H1 (cell line): ENCODE measurements around the gene TMIGD3. TPM values are rescaled to one million over a fixed set of nuclear protein-coding genes. Genes with fewer than 3 reads are reported as not detected.

Source experiments
- CTCF ChIA-PET: fragments of 300-600 bp; sonication (Branson Sonifier 250); formaldehyde crosslinking; loops from one replicate; lab custom pipeline; 2021; ENCODE audit not compliant: partially characterized antibody; lab: Charles Lee
- POLR2A ChIA-PET: fragments of 300-600 bp; sonication (Branson Sonifier 250); formaldehyde crosslinking; loops from one replicate; lab custom pipeline; 2021; ENCODE audit warnings: inconsistent platforms; ENCODE audit not compliant: partially characterized antibody; lab: Charles Lee
- DNase-seq, 2 experiments: peaks; one replicate each; pipeline versions ENCODE4 v3.0.0 to v3.0.0-alpha.2; 2010 to 2022; ENCODE audit warnings: low spot score in 2 of 2, low read depth in 1 of 2, mixed read lengths in 1 of 2
- FAIRE-seq: peaks from 2 replicates; lab custom pipeline; 2011; peaks lifted over from hg19 to GRCh38; lab: Jason Lieb, UNC
- H2AFZ ChIP-seq: 2 replicates; pipeline ENCODE4 v1.8.1; 2012; ENCODE audit warnings: low read length, inconsistent platforms
- H2AK5ac ChIP-seq: 2 replicates; pipeline ENCODE4 v1.6.1; 2013; ENCODE audit warnings: low read depth, low read length
- H2BK120ac ChIP-seq: replicated peaks from 2 replicates; pipeline ENCODE3; 2013; ENCODE audit warnings: low read depth, low read length, inconsistent platforms
- H2BK12ac ChIP-seq: 2 replicates; pipeline ENCODE4 v1.6.1; 2013; ENCODE audit warnings: low read depth, low read length
- H2BK15ac ChIP-seq: 2 replicates; pipeline ENCODE4 v1.6.1; 2013; ENCODE audit warnings: low read length
- H2BK20ac ChIP-seq: 2 replicates; pipeline ENCODE4 v1.6.1; 2013; ENCODE audit warnings: low read length
- H2BK5ac ChIP-seq: 2 replicates; pipeline ENCODE4 v1.6.1; 2013; ENCODE audit warnings: low read depth, low read length
- H3K14ac ChIP-seq: 2 replicates; pipeline ENCODE4 v1.6.1; 2013; ENCODE audit warnings: inconsistent platforms; ENCODE audit not compliant: insufficient read length
- H3K18ac ChIP-seq: 2 replicates; pipeline ENCODE4 v1.6.1; 2013; ENCODE audit warnings: low read length; ENCODE audit errors: extremely low read depth
- H3K23ac ChIP-seq: 2 replicates; pipeline ENCODE4 v1.6.1; 2013; ENCODE audit warnings: inconsistent platforms; ENCODE audit not compliant: insufficient read length
- H3K23me2 ChIP-seq: 2 replicates; pipeline ENCODE4 v1.6.1; 2013; ENCODE audit warnings: low read depth, low read length
- H3K27ac ChIP-seq: 2 replicates; pipeline ENCODE4 v1.6.1; 2011; ENCODE audit warnings: low read depth, low read length, inconsistent platforms
- H3K27me3 ChIP-seq, 4 experiments: replicated peaks in 1 of 4; 1 replicate in 1 of 4; 2 replicates in 3 of 4; pipeline versions ENCODE4 v1.6.1 to v1.8.1; 2011 to 2013; ENCODE audit warnings: low read length in 3 of 4, mild to moderate bottlenecking in 3 of 4, inconsistent platforms in 2 of 4, mixed read lengths in 2 of 4, moderate library complexity in 1 of 4; ENCODE audit not compliant: control insufficient read depth in 3 of 4, insufficient read depth in 3 of 4; ENCODE audit errors: extremely low read depth in 1 of 4
- H3K36me3 ChIP-seq, 4 experiments: 2 replicates each; pipeline versions ENCODE4 v1.6.1 to v1.8.1; 2011 to 2013; ENCODE audit warnings: mild to moderate bottlenecking in 4 of 4, low read length in 3 of 4, moderate library complexity in 2 of 4, control low read depth in 1 of 4, inconsistent platforms in 1 of 4; ENCODE audit not compliant: insufficient read depth in 4 of 4, control insufficient read depth in 2 of 4
- H3K4ac ChIP-seq: replicated peaks from 2 replicates; pipeline ENCODE3; 2013; ENCODE audit warnings: low read length, low read depth, mixed read lengths, inconsistent platforms; ENCODE audit not compliant: insufficient read length
- H3K4me1 ChIP-seq, 4 experiments: replicated peaks in 1 of 4; 1 replicate in 1 of 4; 2 replicates in 3 of 4; pipeline versions ENCODE4 v1.6.1 to v1.8.1; 2011 to 2013; ENCODE audit warnings: low read length in 3 of 4, inconsistent platforms in 2 of 4, mixed read lengths in 1 of 4; ENCODE audit not compliant: insufficient read depth in 4 of 4, control insufficient read depth in 3 of 4
- H3K4me2 ChIP-seq, 2 experiments: 2 replicates each; pipeline versions ENCODE4 v1.6.1 to v1.8.1; 2011 to 2013; ENCODE audit warnings: low read depth in 2 of 2, low read length in 2 of 2, control low read depth in 1 of 2, inconsistent platforms in 1 of 2, mild to moderate bottlenecking in 1 of 2; ENCODE audit not compliant: insufficient read depth in 1 of 2
- H3K4me3 ChIP-seq, 4 experiments: fragments of 200-600, 300-600 bp in 1 of 4; sonication (generic), shearing (Covaris generic), sonication (Bioruptor Twin) in 1 of 4; 2 replicates each; pipeline versions ENCODE4 v1.5.1 to v1.8.1; 2011 to 2016; ENCODE audit warnings: low read length in 4 of 4, low read depth in 3 of 4, control low read depth in 2 of 4, inconsistent platforms in 2 of 4, mild to moderate bottlenecking in 2 of 4, mixed read lengths in 1 of 4, moderate library complexity in 1 of 4; ENCODE audit not compliant: insufficient read depth in 2 of 4; ENCODE audit errors: extremely low read depth in 1 of 4
- H3K56ac ChIP-seq: replicated peaks from 2 replicates; pipeline ENCODE3; 2013; ENCODE audit warnings: low read depth, mild to moderate bottlenecking, mixed read lengths, low read length, inconsistent platforms; ENCODE audit not compliant: insufficient read length
- H3K79me1 ChIP-seq: 2 replicates; pipeline ENCODE4 v1.6.1; 2013; ENCODE audit warnings: low read depth, low read length, control low read depth
- H3K79me2 ChIP-seq, 2 experiments: 2 replicates each; pipeline versions ENCODE4 v1.6.1 to v1.8.1; 2012 to 2013; ENCODE audit warnings: low read length in 2 of 2, mild to moderate bottlenecking in 2 of 2, inconsistent platforms in 1 of 2; ENCODE audit not compliant: insufficient read depth in 2 of 2, control insufficient read depth in 1 of 2
- H3K9ac ChIP-seq, 4 experiments: replicated peaks in 1 of 4; 1 replicate in 1 of 4; 2 replicates in 3 of 4; pipeline versions ENCODE4 v1.6.1 to v1.8.1; 2011 to 2013; ENCODE audit warnings: low read depth in 3 of 4, low read length in 3 of 4, control low read depth in 2 of 4, mild to moderate bottlenecking in 2 of 4, moderate library complexity in 2 of 4, inconsistent platforms in 1 of 4; ENCODE audit errors: extremely low read depth in 1 of 4
- H3K9me3 ChIP-seq, 2 experiments: 2 replicates each; pipeline versions ENCODE4 v1.6.1 to v1.8.1; 2012 to 2013; ENCODE audit warnings: mild to moderate bottlenecking in 2 of 2, moderate library complexity in 2 of 2, control low read depth in 1 of 2, inconsistent platforms in 1 of 2, low read depth in 1 of 2, low read length in 1 of 2, mixed read lengths in 1 of 2; ENCODE audit not compliant: insufficient read depth in 2 of 2
- H4K20me1 ChIP-seq, 2 experiments: replicated peaks in 1 of 2; 2 replicates each; pipeline versions ENCODE3 to v1.8.1; 2011 to 2013; ENCODE audit warnings: inconsistent platforms in 2 of 2, low read length in 2 of 2, mild to moderate bottlenecking in 1 of 2; ENCODE audit not compliant: insufficient read depth in 2 of 2, control insufficient read depth in 1 of 2
- H4K5ac ChIP-seq: 2 replicates; pipeline ENCODE4 v1.6.1; 2013; ENCODE audit warnings: low read length, low read depth, mixed read lengths, inconsistent platforms; ENCODE audit not compliant: insufficient read length
- H4K8ac ChIP-seq: 2 replicates; pipeline ENCODE4 v1.8.0; 2013; ENCODE audit warnings: mild to moderate bottlenecking, moderate library complexity, low read length, inconsistent platforms; ENCODE audit not compliant: insufficient read depth; ENCODE audit errors: extremely low read depth
- H4K91ac ChIP-seq: replicated peaks from 2 replicates; pipeline ENCODE3; 2013; ENCODE audit warnings: low read length, mixed read lengths, inconsistent platforms; ENCODE audit not compliant: insufficient read length
- ASH2L ChIP-seq: fragments of 200-600, 300-600 bp; sonication (generic); IDR thresholded peaks from one replicate; pipeline ENCODE4 v1.7.1; 2017; ENCODE audit warnings: low read length
- GTF2F1 ChIP-seq: IDR thresholded peaks from 2 replicates; pipeline ENCODE4 v1.6.1; 2012; ENCODE audit warnings: low read depth, low read length, improper control_type of control experiment, borderline replicate concordance
- JUND ChIP-seq: IDR thresholded peaks from 2 replicates; pipeline ENCODE4 v1.6.1; 2011; ENCODE audit warnings: mild to moderate bottlenecking, improper control_type of control experiment, low read length
- KDM1A ChIP-seq: fragments of 200-600, 300-600 bp; sonication (generic); IDR thresholded peaks from 2 replicates; pipeline ENCODE4 v1.7.1; 2016; ENCODE audit warnings: mild to moderate bottlenecking, low read length, borderline replicate concordance
- MAFK ChIP-seq: IDR thresholded peaks from 2 replicates; pipeline ENCODE4 v1.6.1; 2012; ENCODE audit warnings: low read depth, mild to moderate bottlenecking, improper control_type of control experiment, low read length
- SP4 ChIP-seq: IDR thresholded peaks from 2 replicates; pipeline ENCODE4 v1.6.1; 2012; ENCODE audit warnings: low read length, inconsistent platforms
- TAF1 ChIP-seq: IDR thresholded peaks from 2 replicates; pipeline ENCODE4 v1.6.1; 2011; ENCODE audit warnings: mild to moderate bottlenecking, low read depth, low read length
- TBP ChIP-seq: IDR thresholded peaks from 2 replicates; pipeline ENCODE4 v1.6.1; 2011; ENCODE audit warnings: low read depth, low read length, improper control_type of control experiment
- TEAD4 ChIP-seq: IDR thresholded peaks from 2 replicates; pipeline ENCODE4 v1.6.1; 2012; ENCODE audit warnings: low read depth, low read length, inconsistent platforms, mixed read lengths
- WGBS, 2 experiments: shearing (Covaris generic) in 1 of 2; methylation state at CpG; one replicate each; pipeline versions ENCODE4 v1.1.6 to v1.1.7; 2013 to 2015; ENCODE audit warnings: low lambda C conversion rate in 2 of 2, mixed read lengths in 2 of 2, inconsistent platforms in 1 of 2, low coverage in 1 of 2, missing lambda C conversion rate in 1 of 2; ENCODE audit not compliant: insufficient replicate concordance in 2 of 2, insufficient coverage in 1 of 2, insufficient read length in 1 of 2; ENCODE audit errors: extremely low coverage in 1 of 2, missing lambda C conversion rate in 1 of 2; 5-methylcytosine and 5-hydroxymethylcytosine counted together
- polyA plus RNA-seq, 7 experiments: library from polyadenylated mRNA; depleted of rRNA in 3 of 7; stranded (reverse) in 5 of 7; unstranded in 2 of 7; fragments of >200 nt in 5 of 7; fragments of 200-250 nt in 2 of 7; gene quantifications; 1 replicate in 5 of 7; 2 replicates in 1 of 7; 4 replicates in 1 of 7; pipeline versions ENCODE4 v1.2.1 to v1.2.3, GENCODE V29; 2011 to 2013; ENCODE audit warnings: missing spikeins in 2 of 7, mixed read lengths in 2 of 7
- total RNA-seq: library from RNA; stranded (reverse); fragmentation: NEBNext Ultra II Directional; extraction: Animal tissue kit (Norgen Biotek cat#: 25700); gene quantifications from 2 replicates; pipeline ENCODE4 v1.2.1, GENCODE V29; 2021

The TMIGD3 gene
- total and polyA plus RNA-seq, 2 of the 8 experiments (the other 6 are each of a cell fraction or from before 2014, with no cell fraction given): not detected

DNA sequence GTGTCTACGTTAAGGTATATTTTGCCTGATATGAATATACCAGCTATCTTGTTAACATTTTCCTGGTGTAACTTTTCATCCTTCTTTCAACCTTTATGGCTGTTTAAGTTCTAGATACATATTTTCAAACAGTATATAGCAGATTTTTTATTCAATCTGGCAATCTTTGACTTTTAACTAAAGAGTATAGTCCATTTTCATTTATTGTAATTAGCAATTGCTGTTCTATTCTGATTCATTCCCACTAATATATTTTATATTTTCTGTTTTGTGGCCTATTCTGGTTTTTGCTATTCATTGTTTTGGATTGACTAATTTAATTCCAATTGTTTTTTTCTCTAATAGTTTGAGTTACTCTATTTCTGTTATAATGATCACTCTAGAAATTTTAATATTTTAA, 37.0 kb downstream of the TMIGD3 start:
- TF ChIP-seq TAF1: no peak
- no peak for TF ChIP-seq KDM1A
- TF ChIP-seq SP4: no peak
- no peak for TF ChIP-seq ASH2L
- no peak for TF ChIP-seq MAFK
- no peak for TF ChIP-seq TEAD4
- TF ChIP-seq GTF2F1: no peak
- no peak for TF ChIP-seq JUND
- TF ChIP-seq TBP: no peak
- H3K4ac ChIP-seq: no peak overlapping the region
- no peaks in the 10 kb centered on the region for H3K79me2 ChIP-seq
- no peak overlapping the region for H3K18ac ChIP-seq
- no peak overlapping the region for H3K27ac ChIP-seq
- no peaks in the 10 kb centered on the region for H3K27me3 ChIP-seq
- H3K14ac ChIP-seq: no peak overlapping the region
- no peaks in the 10 kb centered on the region for H4K20me1 ChIP-seq
- POLR2A ChIA-PET: no interaction called here
- H4K8ac ChIP-seq: no peak overlapping the region
- H3K9me3 ChIP-seq: no peaks in the 10 kb centered on the region
- no peak overlapping the region for H2BK20ac ChIP-seq
- no peak overlapping the region for H3K23ac ChIP-seq
- no peak overlapping the region for H2BK12ac ChIP-seq
- H2AK5ac ChIP-seq: no peak overlapping the region
- no peak overlapping the region for H3K9ac ChIP-seq
- no peaks in the 10 kb centered on the region for H3K79me1 ChIP-seq
- H3K4me2 ChIP-seq: no peak overlapping the region
- no peak overlapping the region for H2AFZ ChIP-seq
- CTCF ChIA-PET: interaction anchor here (1.2 kb wide), 1 partner anchor 10 kb away, joined by 3 read pairs; no protein-coding TSS in a partner anchor
- H3K4me1 ChIP-seq: no peaks in the 10 kb centered on the region
- 0% methylated on average over 1 of the region's 1 CpG; no CpG with 5 or more reads in 1 of the 2 experiments for WGBS, 2 experiments
- no peak overlapping the region for H2BK15ac ChIP-seq
- H3K23me2 ChIP-seq: no peaks in the 10 kb centered on the region
- H2BK5ac ChIP-seq: no peak overlapping the region
- no peak overlapping the region for H4K91ac ChIP-seq
- no peak overlapping the region for H4K5ac ChIP-seq
- DNase-seq: no peak
- H3K36me3 ChIP-seq: peaks cover 0 to 12% (median 2%) of the 10 kb centered on the region in 4 experiments; a peak in 5 of 8 replicates
- no peak overlapping the region for H3K56ac ChIP-seq
- H3K4me3 ChIP-seq: no peak overlapping the region
- H2BK120ac ChIP-seq: no peak overlapping the region
- FAIRE-seq: no peak
